MM.1S (cell line): ENCODE measurements around the gene VWA1.
"Not testable (repeated sequence)": the region's sequence is repeated elsewhere in the genome, so short reads cannot be mapped to it uniquely, and the experiment has no call there.

Experiments
- DNase-seq: peaks from one replicate; pipeline ENCODE4 v3.0.0-alpha.2; 2015
- H2AFZ ChIP-seq: fragments of 300-600 bp; sonication (generic); 2 replicates; pipeline ENCODE4 v1.6.0; 2016; ENCODE audit warnings: antibody characterized with exemption, low read length
- H3F3A ChIP-seq: fragments of 300-600 bp; sonication (generic); 2 replicates; pipeline ENCODE4 v1.6.1; 2016; ENCODE audit warnings: mild to moderate bottlenecking, antibody characterized with exemption, low read length, moderate library complexity, mixed read lengths; ENCODE audit not compliant: insufficient read depth
- H3K27ac ChIP-seq: fragments of 300-600 bp; sonication (generic); 2 replicates; pipeline ENCODE4 v1.5.1; 2016; ENCODE audit warnings: mild to moderate bottlenecking, low read length
- H3K27me3 ChIP-seq: fragments of 300-600 bp; sonication (generic); replicated peaks from 2 replicates; pipeline ENCODE4 v1.6.0; 2016; ENCODE audit warnings: low read length; ENCODE audit not compliant: insufficient read depth
- H3K36me3 ChIP-seq: fragments of 300-600 bp; sonication (generic); replicated peaks from 2 replicates; pipeline ENCODE4 v1.6.1; 2016; ENCODE audit warnings: mild to moderate bottlenecking, low read length, mixed read lengths; ENCODE audit not compliant: insufficient read depth
- H3K4me1 ChIP-seq: fragments of 300-600 bp; sonication (generic); 2 replicates; pipeline ENCODE4 v1.6.1; 2016; ENCODE audit warnings: low read length, mixed read lengths
- H3K4me2 ChIP-seq: fragments of 300-600 bp; sonication (generic); 2 replicates; pipeline ENCODE4 v1.6.0; 2016; ENCODE audit warnings: low read depth, low read length
- H3K4me3 ChIP-seq: fragments of 300-600 bp; sonication (generic); 2 replicates; pipeline ENCODE4 v1.5.1; 2016; ENCODE audit warnings: low read length, mixed read lengths
- H3K79me2 ChIP-seq: fragments of 300-600 bp; sonication (generic); 2 replicates; pipeline ENCODE4 v1.6.1; 2016; ENCODE audit warnings: mixed run types, low read length, mixed read lengths
- H3K9ac ChIP-seq: fragments of 300-600 bp; sonication (generic); 2 replicates; pipeline ENCODE4 v1.6.1; 2016; ENCODE audit warnings: low read length, mixed read lengths
- H3K9me2 ChIP-seq: fragments of 300-600 bp; sonication (generic); replicated peaks from 2 replicates; pipeline ENCODE4 v1.6.1; 2016; ENCODE audit warnings: mild to moderate bottlenecking, low read length, mixed read lengths; ENCODE audit not compliant: insufficient read depth
- H3K9me3 ChIP-seq: fragments of 300-600 bp; sonication (generic); replicated peaks from 2 replicates; pipeline ENCODE4 v1.6.1; 2016; ENCODE audit warnings: mild to moderate bottlenecking, low read length, mixed read lengths; ENCODE audit not compliant: insufficient read depth
- H4K20me1 ChIP-seq: fragments of 300-600 bp; sonication (generic); 2 replicates; pipeline ENCODE4 v1.6.1; 2016; ENCODE audit warnings: mild to moderate bottlenecking, low read length, moderate library complexity, mixed read lengths; ENCODE audit not compliant: insufficient read depth
- EZH2 ChIP-seq: fragments of 300-600 bp; sonication (generic); optimal IDR thresholded peaks from 2 replicates; pipeline ENCODE3; 2017; ENCODE audit warnings: low read depth, mild to moderate bottlenecking, antibody characterized with exemption, low read length, mixed read lengths
- EZH2phosphoT487 ChIP-seq: fragments of 300-600 bp; sonication (generic); IDR thresholded peaks from 2 replicates; pipeline ENCODE4 v1.6.1; 2018; ENCODE audit warnings: antibody characterized with exemption, low read length
- TF ChIP-seq, protein P1 (sequence below): fragments of 300-600 bp; sonication (generic); IDR thresholded peaks from 2 replicates; pipeline ENCODE4 v1.5.1; 2016; ENCODE audit warnings: antibody characterized with exemption, low read length, mixed read lengths

Gene VWA1

DNA sequence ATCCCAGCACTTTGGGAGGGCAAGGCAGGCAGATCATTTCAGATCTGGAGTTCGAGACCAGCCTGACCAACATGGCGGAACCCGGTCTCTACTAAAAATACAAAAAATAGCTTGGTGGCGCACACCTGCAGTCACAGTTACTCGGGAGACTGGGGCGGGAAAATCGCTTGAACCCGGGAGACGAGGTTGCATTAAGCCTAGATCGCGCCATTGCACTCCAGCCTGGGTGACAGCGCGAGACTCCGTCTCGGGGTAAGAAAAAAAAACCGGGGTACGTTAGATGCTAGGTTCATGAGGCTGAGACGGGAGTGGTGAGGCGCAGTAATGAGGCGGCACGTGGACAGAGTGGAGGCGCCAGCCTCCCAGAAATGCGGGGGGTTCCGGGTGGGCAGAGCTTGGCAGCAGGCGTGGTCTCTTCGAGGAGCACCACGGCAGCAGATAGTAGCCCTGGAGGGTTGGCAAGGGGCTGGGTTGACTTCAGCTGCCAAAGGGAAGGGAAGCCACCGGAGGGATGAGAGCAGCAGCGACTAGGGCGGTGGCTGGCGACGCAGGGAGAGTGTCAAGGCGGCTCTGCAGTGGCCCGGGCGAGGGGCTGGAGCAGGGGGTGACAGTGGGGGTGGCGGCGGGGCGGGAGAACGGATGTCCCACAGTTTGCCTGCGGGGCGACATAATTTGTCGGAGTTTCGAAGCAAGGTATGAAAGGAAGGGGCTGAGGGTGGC, 29.2 kb upstream of the VWA1 start:
- Histone ChIP-seq H3K79me2 (peaks cover 72% of the 10 kb centered on the region), H3K27me3 (no peaks in the 10 kb centered on the region), H3K9me3 (no peaks in the 10 kb centered on the region), H3K4me1 (0 out of 2 replicates have a peak, but pooled peaks cover 5% of the 10 kb centered on the region), H3K9me2 (no peaks in the 10 kb centered on the region), H3K9ac (peak overlapping the region; percentile 91), H3F3A (peaks cover 16% of the 10 kb centered on the region), H2AFZ (peak overlapping the region; percentile 89; the same call in 1 of the 2 replicates), H3K4me2 (peak overlapping the region; percentile 75), H3K36me3 (peaks cover 9% of the 10 kb centered on the region), H4K20me1 (no peaks in the 10 kb centered on the region), H3K4me3 (peak overlapping the region; percentile 98), H3K27ac (peak overlapping the region; percentile 65; the same call in 1 of the 2 replicates)
- TF ChIP-seq EZH2 (no peak), EZH2phosphoT487 (no peak)
- TF ChIP-seq, protein P1, sequence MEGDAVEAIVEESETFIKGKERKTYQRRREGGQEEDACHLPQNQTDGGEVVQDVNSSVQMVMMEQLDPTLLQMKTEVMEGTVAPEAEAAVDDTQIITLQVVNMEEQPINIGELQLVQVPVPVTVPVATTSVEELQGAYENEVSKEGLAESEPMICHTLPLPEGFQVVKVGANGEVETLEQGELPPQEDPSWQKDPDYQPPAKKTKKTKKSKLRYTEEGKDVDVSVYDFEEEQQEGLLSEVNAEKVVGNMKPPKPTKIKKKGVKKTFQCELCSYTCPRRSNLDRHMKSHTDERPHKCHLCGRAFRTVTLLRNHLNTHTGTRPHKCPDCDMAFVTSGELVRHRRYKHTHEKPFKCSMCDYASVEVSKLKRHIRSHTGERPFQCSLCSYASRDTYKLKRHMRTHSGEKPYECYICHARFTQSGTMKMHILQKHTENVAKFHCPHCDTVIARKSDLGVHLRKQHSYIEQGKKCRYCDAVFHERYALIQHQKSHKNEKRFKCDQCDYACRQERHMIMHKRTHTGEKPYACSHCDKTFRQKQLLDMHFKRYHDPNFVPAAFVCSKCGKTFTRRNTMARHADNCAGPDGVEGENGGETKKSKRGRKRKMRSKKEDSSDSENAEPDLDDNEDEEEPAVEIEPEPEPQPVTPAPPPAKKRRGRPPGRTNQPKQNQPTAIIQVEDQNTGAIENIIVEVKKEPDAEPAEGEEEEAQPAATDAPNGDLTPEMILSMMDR = no peak
- DNase-seq = no peak

DNA sequence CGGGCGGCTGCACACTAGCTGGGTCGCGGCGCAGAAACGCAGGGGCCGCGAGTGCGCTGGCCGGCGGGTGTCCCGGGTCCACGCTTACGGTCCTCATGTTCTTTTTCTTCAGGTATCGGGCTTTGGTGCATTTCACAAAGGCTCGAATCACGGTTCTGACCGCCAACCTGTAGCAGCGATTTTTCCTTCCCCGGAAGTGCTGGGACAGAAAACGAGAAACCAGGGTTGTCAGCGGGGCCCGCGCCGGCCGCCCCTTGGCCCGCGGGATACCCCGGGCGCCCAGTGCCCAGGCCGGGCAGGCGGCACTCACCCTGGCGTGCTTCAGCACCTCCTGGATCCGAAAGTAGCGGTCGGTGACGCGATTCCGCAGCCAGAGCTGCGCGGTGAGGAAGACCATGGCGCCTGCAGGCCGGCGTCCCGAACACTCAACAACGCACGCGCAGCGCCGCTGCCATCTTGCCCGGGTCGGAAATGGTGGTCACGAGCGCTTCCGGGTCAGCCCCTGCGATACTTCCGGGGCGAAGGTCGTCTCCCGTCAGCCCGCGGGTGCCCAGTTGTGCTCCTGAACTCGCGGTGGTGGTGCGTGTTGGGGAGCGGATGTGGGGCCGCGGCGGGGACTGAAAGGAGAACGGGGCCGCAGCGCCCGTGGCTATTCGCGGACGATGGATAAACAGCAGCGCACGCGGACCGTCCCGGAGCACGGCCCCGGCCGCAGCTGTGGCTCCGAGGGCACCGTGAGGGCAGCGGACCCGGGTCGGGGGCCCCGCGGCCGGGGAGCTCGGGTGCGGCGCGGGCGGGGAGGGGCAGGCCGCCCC, 28.5 kb upstream of the VWA1 start, which contains the start of gene MRPL20:
MRPL20 (minus strand) TSS at position 473 of the 815 bp plus-strand sequence; CDS start at position 397, 76 bp downstream.
- TF ChIP-seq, protein P1 = no peak
- TF ChIP-seq EZH2 (no peak), EZH2phosphoT487 (no peak)
- Histone ChIP-seq H3K79me2 (peaks cover 64% of the 10 kb centered on the region), H3K9me3 (no peaks in the 10 kb centered on the region), H3F3A (peaks cover 11% of the 10 kb centered on the region), H3K36me3 (peaks cover 8% of the 10 kb centered on the region), H4K20me1 (no peaks in the 10 kb centered on the region), H3K4me3 (peak within 1 kb of the TSS; percentile 98), H3K4me1 (0 out of 2 replicates have a peak, but pooled peaks cover 5% of the 10 kb centered on the region), H3K9me2 (no peaks in the 10 kb centered on the region), H2AFZ (peak within 1 kb of the TSS; percentile 89), H3K27me3 (no peaks in the 10 kb centered on the region), H3K27ac (peak within 1 kb of the TSS; percentile 65), H3K4me2 (peak within 1 kb of the TSS; percentile 90), H3K9ac (peak within 1 kb of the TSS; percentile 91)
- DNase-seq = peak; percentile 96

DNA sequence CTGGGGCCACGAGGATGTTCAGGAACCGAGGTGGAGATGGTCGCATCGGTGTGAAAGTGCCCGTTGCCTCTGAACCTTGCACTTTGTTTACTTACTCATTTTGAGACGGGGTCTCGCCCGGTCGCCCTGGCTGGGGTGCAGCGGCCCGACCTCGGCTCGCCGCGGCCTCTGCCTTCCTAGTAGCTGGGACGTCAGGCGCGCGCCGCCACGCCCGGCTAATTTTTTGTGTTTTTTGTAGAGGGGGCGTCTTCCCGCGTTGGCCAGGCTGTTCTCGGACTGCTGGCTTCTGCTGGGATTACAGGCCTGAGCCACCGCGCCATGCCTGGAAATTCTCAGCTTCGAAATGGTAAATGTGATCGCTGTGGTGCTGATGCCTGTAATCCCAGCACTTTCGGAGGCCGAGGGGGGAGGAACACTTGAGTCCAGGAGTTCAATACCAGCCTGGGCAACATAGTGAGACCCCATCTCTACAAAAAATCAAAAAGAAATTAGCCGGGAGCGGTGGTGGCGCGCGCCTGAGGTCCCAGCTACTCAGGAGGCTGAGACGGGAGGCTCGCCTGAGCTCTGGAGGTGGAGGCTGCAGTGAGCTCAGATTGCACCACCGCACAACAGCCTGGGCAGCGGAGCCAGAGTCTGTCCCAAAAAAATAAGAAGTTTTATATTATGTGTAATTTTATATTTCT, 27.7 kb upstream of the VWA1 start:
- Histone ChIP-seq H3K9ac (peak overlapping the region; percentile 91), H3K4me1 (0 out of 2 replicates have a peak, but pooled peaks cover 5% of the 10 kb centered on the region), H3F3A (peaks cover 8% of the 10 kb centered on the region), H3K9me3 (no peaks in the 10 kb centered on the region), H3K4me3 (peak overlapping the region; percentile 98), H3K4me2 (peak overlapping the region; percentile 90), H3K9me2 (no peaks in the 10 kb centered on the region), H3K27me3 (no peaks in the 10 kb centered on the region), H3K79me2 (peaks cover 57% of the 10 kb centered on the region), H3K27ac (peak overlapping the region; percentile 65; the same call in 1 of the 2 replicates), H4K20me1 (no peaks in the 10 kb centered on the region), H2AFZ (peak overlapping the region; percentile 89; the same call in 1 of the 2 replicates), H3K36me3 (peaks cover 4% of the 10 kb centered on the region; the same call in 1 of the 2 replicates)
- DNase-seq = peak; percentile 31
- TF ChIP-seq, protein P1 = no peak
- TF ChIP-seq EZH2phosphoT487 (no peak), EZH2 (no peak)

DNA sequence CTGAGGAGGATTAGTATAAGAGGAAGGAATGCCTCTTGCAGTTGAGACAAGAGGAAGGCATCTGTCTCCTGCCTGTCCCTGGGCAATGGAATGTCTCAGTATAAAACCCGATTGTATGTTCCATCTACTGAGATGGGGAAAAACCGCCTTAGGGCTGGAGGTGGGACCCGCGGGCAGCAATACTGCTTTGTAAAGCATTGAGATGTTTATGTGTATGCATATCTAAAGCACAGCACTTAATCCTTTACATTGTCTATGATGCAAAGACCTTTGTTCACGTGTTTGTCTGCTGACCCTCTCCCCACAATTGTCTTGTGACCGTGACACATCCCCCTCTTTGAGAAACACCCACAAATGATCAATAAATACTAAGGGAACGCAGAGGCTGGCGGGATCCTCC, 25.3 kb upstream of the VWA1 start:
- H3K4me1 ChIP-seq, H3K4me2 ChIP-seq, H3K27me3 ChIP-seq, H3K9me3 ChIP-seq, H3K9ac ChIP-seq, H3K36me3 ChIP-seq, H4K20me1 ChIP-seq, H3F3A ChIP-seq, H3K4me3 ChIP-seq, H3K27ac ChIP-seq, H2AFZ ChIP-seq, H3K9me2 ChIP-seq, DNase-seq: not testable (repeated sequence)
- H3K79me2 ChIP-seq = peaks cover 43% of the 10 kb centered on the region
